T-helper 9 cell (primary cell): ENCODE data around the gene UTS2.

Experiments
- DNase-seq: peaks from one replicate; pipeline ENCODE4 v3.0.0-alpha.2; 2020
- total RNA-seq, 2 donors: gene quantifications; one replicate each; lab custom pipeline; 2026; lab: John Stamatoyannopoulos, UW

The UTS2 gene
- total RNA-seq = 0.07 to 0.24 reads per million in 2 donors

GRCh38 chr1:7852804-7853683 lies at the start of gene UTS2:
UTS2 (minus strand) TSS chr1:7853065; CDS start chr1:7853003, 62 bp downstream.
- DNase-seq = no peak

GRCh38 chr1:7899741-7900140 lies 46.9 kb upstream of the UTS2 start:
- DNase-seq = no peak

DNA sequence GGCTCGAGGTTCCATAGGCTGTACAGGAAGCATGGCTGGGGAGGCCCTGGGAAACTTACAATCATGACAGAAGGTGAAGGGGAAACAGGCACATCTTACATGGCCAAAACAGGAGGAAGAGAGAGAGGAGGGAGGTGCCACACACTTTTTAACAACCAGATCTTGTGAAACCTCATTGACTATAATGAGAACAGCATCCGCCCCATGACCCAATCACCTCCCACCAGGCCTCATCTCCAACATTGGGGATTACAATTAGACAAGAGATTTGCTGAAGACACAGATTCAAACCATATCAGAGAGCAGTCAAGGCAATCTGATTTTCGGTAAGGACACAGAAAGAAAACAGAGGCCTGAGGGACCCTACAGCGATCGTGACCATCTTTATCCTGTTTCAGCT lies 46.1 kb upstream of the UTS2 start:
- DNase-seq = no peak

- DNase-seq = no peak
Observed at GRCh38 chr1:7896994-7897393, 44.1 kb upstream of the UTS2 start.

DNA sequence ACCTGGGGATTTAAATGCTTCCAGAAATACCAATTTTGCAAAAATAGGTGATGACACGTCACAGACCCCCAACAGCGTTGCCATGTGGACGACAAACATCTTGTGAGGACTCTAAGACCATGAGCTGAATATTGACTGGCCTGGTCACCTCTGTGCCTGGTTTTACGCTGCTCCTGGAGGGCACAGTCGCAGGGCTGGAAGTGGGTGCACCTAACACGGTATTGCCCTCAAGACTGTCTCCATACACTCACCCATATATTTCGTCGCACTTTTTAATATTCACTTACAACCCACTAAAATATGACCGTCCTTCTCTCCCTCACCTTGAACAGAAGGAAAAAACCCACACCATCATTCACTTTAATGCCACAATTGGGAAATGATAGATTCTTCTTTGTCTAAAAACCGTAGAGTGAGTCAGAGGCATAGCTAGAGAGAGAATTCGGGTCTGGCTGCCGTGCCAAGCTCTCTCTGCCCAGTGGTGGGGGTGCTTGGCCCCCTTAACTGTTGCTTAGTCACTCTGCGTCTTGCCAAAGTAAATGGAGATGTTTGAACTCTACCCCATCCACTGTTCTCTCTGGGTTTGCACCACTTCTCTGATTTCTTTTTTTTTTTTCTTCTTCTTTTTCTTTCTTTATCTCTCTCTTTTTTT lies 40.8 kb upstream of the UTS2 start:
- DNase-seq = no peak

DNA sequence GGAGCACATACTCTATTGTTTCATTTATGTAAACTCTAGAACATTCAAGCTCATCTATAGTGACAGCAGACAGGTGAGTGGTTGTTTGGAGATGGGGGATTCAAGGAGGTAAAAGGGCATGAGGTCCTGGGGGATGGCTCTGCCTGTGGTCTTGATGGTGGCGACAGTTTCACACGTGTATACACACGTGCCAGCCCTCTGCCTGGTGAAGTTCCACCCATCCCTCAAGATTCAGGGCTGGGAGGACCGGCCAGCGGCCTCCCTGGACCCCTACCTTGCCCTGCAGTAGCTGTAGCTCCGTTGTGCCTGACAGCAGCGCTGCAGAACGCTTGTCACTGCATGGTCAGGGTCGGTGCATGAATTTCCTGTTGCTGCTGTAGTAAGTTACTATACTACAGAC lies 38.9 kb upstream of the UTS2 start:
- DNase-seq = no peak

DNA sequence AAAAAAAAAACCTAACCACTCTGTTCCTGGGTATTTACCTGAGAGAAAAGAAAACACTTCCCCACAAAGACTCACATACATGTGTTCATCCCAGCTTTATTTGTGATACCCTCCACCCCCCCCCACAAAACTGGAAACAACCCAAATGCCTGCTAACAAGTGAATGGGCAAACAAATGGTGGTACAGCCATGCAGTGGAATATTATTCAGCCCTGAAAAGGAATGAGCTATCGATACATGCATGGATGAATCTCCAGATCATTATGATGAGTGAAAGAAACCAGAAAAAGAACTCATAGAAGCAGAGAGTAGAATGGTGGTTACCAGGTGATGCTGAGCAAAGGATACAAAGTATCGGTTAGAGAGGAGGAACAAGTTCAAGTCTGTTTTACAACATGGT lies 38.0 kb upstream of the UTS2 start:
- DNase-seq = no peak

GRCh38 chr1:7888248-7889081 lies 35.6 kb upstream of the UTS2 start:
- no peak for DNase-seq

DNA sequence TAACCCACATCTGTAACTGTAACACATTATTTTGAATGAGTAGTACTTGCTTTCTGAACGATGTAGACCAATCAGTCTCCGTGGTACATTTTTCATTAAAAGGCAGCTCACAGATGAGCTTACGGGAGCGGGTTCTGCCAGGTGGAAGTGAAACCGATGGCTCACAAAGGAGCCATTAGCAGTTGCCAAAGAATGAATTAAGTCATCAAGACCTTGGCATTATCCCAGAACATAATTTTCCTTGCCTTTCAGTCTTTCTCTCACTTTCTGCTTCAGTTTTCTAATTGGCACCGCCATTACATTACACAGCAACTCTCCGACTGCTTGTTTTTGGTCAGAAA lies 33.5 kb upstream of the UTS2 start:
- DNase-seq = no peak

GRCh38 chr1:7885513-7886404 lies 32.9 kb upstream of the UTS2 start:
- no peak for DNase-seq

DNA sequence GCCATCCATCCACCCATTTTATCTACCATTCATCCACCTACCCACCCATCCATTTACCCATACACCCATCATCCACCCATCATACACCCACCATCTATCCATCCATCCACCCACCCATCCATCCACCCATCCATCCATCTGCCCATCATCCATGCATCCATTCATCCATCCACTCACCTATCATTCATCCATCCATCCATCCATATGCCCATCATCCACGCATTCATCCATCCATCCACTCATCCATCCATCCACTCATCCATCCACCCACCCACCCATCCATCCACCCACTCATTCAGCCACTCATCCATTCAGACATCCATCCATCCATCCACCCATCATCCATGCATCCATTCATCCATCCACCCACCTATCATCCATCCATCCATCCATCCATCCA lies 31.9 kb upstream of the UTS2 start:
- no peak for DNase-seq

- DNase-seq = no peak
Observed at GRCh38 chr1:7879228-7879627, 26.4 kb upstream of the UTS2 start.

GRCh38 chr1:7878027-7878426 lies 25.2 kb upstream of the UTS2 start:
- DNase-seq = no peak

DNA sequence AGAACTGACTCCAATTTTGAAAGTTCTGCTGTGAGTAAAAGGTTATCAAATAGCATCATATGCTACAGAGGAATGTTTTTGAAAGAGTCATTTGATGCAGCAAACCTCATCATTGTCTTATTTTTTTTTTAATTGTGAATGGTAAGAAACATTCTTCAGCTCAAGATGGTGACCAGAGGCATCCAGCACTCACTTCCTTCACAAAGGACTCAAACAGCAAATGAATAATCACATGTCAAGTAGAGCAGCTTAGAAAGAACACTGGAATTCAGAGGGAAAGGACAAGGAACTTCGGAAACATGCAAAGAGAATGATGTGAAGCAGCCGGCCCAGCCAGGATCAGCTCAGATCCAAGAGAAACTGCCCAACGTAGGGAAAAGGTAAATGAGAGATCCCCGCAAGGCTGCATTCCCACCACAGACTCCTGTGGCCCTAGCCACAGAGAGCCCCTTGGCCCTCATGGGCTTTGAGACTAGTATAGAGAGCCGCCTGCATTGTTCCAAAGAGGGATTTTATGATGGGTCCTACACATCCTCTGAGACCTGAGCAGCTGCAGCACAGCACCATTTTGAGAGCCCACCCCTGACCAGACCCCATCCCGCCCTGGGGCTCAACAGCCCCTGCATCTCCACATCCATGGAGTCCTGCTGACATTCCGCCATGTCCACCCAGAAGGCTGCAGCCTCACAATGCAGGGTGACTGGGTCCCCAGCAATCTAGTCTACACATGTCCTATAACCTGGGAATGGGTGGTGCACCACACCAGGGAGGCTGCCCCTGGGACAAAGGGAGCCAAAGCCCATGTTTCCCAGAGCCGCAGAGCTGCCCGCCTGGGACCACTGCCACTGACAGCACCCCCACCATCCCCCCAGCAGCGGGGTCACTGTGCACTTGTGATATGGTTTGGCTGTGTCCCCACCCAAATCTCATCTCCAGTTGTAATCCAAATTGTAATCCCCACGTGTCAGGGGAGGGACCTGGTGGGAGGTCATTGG lies 21.2 kb upstream of the UTS2 start:
- DNase-seq = no peak

DNA sequence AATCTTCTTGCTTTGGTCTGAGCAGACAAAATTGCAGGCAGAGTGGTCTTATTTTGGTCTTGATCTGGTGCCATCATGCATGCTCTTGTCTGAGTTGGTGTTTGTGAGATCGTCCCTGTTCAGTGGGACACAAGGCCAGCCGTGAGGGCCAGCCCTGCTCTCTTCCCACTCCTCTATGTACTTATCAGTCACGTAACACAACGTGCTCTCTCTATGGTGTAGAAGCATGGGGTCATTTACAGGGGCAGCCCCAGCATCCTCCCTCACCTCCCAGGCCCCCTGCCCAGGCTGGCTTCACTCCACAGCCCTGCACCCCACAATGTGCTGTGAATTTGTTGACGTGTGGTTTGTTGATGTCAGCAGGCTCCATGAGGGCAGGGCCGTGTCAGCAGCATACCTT lies 18.3 kb upstream of the UTS2 start:
- DNase-seq = no peak

GRCh38 chr1:7869136-7869920 lies 16.5 kb upstream of the UTS2 start:
- DNase-seq = no peak

DNA sequence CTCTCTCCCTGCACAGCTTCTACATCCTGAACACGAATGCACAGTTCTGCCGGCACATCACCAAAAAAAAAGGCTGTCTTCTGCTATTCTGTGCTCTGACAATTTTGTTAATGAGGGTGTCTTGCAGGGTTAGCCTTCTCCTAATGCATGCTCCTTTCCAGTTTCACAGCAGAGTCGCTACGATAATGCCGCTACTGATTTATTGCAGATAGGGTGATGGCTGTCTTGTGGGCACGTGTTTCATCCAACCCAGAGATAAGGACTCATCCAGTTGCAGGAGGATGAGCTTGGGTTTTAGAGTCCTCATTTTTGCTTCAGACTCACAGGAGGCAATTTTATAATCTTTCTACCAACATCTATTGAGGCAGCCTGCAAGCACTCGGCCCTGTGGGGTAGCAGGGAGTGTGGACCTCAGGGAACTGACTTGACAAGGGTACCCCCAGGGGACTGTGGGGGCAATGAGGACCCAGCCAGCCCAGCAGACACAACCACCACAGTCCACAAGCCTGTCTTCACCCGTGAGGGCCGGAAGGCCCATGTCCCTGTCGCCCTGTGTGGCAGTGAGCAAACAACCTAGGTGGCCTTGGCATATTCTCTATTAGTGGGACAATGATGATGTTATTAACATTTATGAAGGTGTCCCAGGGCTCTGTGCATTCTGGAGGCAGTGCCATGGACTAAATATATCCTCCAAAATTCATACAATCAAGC lies 15.4 kb upstream of the UTS2 start:
- no peak for DNase-seq

GRCh38 chr1:7865978-7866377 lies 13.1 kb upstream of the UTS2 start:
- DNase-seq = no peak

DNA sequence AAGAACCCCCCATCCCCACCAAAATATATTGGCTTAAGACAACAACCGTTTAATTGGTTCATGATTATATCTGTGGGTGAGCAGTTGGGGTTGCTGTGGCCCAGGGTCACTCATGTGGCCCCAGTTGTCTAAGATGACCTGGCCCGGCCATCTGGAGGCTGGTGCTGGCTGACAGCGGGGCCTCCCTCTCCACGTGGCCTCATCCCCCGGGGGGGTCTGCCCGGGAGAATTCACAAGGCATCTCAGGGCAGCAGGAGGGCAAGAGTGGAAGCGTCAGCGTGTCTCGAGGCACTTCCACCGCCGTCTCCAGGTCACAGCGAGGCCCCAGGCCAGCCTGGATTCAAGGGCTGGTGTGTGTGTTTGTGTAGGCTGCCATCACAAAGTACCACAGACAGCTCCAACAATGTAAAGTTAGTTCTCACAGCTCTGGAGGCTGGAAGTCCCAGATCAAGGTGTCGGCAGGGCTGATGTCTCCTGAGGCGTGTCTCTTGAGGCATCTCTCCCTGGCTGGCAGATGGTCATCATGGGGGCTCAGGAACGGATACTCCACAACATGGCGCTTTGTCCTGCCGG lies 11.0 kb upstream of the UTS2 start:
- DNase-seq = no peak
